Effector memory CD4-positive, alpha-beta T cell (primary cell): ENCODE data around the gene PLEKHG3.

Experiments
- DNase-seq, 3 donors: peaks; one replicate each; pipeline ENCODE4 v3.0.0-alpha.2; 2020
- H3K27ac ChIP-seq: 2 replicates; pipeline ENCODE4 v1.7.0; 2013; ENCODE audit warnings: mild to moderate bottlenecking, low read length, moderate library complexity; ENCODE audit not compliant: insufficient read depth, poor library complexity, severe bottlenecking
- H3K27me3 ChIP-seq: replicated peaks from 2 replicates; pipeline ENCODE4 v1.7.0; 2013; ENCODE audit warnings: mild to moderate bottlenecking, low read length; ENCODE audit not compliant: insufficient read depth, control insufficient read depth, poor library complexity, severe bottlenecking
- H3K36me3 ChIP-seq: 2 replicates; pipeline ENCODE4 v1.7.0; 2013; ENCODE audit warnings: mild to moderate bottlenecking, low read length, moderate library complexity; ENCODE audit not compliant: control insufficient read depth, insufficient read depth
- H3K4me1 ChIP-seq: 2 replicates; pipeline ENCODE4 v1.7.0; 2013; ENCODE audit warnings: low read length, mild to moderate bottlenecking; ENCODE audit not compliant: control insufficient read depth, insufficient read depth, poor library complexity, severe bottlenecking
- H3K4me3 ChIP-seq: 2 replicates; pipeline ENCODE4 v1.7.0; 2013; ENCODE audit warnings: low read length, low read depth, mild to moderate bottlenecking; ENCODE audit not compliant: insufficient read depth, poor library complexity, severe bottlenecking
- H3K9me3 ChIP-seq: 2 replicates; pipeline ENCODE4 v1.7.0; 2013; ENCODE audit warnings: mild to moderate bottlenecking, low read length, moderate library complexity; ENCODE audit not compliant: control insufficient read depth

Gene PLEKHG3

GRCh38 chr14:64799555-64799954 is 95.3 kb downstream of the PLEKHG3 start:
- H3K36me3 ChIP-seq, result no peaks in the 10 kb centered on the region
- no peaks in the 10 kb centered on the region for H3K27me3 ChIP-seq
- no peak overlapping the region for H3K4me3 ChIP-seq
- H3K4me1 ChIP-seq, result no peaks in the 10 kb centered on the region
- no peaks in the 10 kb centered on the region for H3K9me3 ChIP-seq
- no peak overlapping the region for H3K27ac ChIP-seq
- DNase-seq, result no peak
